GM21737 (cell line): Measurements from ENCODE around the gene FASN.
"Not testable (repeated sequence)": the region's sequence is repeated elsewhere in the genome, so short reads cannot be mapped to it uniquely, and the experiment has no call there.

Experiments
- ATAC-seq: cut with Tn5 transposase; IDR thresholded peaks from one replicate; pipeline ENCODE4 v1.9.1; 2021; ENCODE audit warnings: mild to moderate bottlenecking, moderate library complexity; ENCODE audit not compliant: unreplicated experiment

Gene FASN

DNA sequence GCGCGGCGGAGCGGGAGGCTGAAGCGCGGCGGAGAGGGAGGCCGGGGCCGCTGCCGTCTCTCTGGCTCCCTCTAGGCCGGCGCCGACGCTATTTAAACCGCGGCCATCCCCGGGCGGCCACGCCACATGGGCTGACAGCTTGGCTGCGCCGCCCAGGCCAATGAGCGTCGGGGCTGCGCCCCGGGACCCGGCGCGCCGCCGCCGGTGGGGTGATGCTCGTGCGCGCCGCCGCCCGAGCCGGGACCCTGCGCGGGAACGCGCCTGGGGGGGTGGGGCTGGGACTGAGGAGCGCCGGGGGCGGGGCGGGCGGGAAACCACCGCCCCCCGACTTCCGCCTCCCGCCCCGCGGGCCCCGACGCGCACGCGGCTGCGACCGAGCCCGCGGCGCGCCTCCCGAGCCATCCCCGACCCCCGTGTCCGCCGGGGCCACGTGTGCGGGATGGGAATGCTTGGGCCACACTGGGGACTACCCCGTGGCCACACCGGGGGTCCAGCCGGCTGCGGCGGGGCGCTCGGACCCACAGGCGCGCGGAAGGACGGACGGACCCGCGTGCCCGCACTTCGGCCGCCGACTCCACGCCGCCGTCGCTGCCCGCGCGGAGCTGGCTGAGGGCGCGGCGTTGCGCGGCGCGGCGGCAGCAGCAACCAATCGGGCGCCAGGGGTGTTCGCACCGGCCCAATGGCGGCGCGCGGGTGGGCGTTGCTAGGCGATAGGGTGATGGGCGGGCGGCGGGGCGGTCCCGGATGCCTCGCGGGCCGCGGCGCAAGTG lies at the start of gene FASN:
TSS of gene FASN (minus strand) at position 68 of the 770 bp plus-strand sequence. CDS start 1,791 bp downstream, outside the sequence.
- peak; percentile 65 for ATAC-seq

DNA sequence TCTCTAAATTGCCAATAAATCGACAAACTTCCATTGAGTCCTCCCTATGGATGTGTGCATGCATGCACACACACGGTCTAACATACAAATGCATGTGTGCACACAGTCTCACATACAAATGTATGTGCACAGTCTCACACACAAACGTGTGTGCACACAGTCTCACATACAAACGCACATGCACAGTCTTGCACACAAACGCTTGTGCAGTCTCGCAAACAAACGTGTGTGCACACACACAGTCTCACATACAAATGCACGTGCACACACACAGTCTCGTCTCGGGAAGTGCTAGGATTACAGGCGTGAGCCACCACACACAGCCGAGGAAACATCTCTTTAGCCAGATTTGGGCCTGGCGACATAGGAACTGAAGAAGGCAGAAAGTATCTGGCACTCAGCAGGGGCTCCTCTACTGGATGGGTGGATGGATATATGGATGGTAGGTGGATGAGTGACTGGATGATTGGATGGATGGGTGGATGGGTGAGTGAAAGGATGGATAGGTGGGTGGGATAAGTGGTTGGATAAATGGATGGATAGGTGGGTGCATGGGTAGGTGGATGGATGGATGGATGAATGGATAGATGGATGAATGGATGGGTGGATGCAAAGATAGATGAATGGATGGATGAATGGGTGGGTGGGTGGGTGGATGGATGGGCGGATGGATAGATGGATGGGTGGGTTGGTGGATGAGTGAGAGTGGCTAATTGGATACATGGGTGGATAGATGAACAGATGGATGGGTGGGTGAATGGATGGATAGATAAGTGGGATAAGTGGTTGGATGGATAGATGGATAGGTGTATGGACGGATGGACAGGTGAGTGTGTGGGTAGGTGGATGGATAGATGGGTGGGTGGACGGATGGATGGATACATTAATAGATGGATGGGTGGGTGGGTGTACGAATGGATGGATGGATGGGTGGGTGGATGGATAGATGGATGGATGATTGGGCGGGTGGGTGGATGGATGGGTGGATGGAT lies 48.9 kb upstream of the FASN start:
- ATAC-seq: no peak

DNA sequence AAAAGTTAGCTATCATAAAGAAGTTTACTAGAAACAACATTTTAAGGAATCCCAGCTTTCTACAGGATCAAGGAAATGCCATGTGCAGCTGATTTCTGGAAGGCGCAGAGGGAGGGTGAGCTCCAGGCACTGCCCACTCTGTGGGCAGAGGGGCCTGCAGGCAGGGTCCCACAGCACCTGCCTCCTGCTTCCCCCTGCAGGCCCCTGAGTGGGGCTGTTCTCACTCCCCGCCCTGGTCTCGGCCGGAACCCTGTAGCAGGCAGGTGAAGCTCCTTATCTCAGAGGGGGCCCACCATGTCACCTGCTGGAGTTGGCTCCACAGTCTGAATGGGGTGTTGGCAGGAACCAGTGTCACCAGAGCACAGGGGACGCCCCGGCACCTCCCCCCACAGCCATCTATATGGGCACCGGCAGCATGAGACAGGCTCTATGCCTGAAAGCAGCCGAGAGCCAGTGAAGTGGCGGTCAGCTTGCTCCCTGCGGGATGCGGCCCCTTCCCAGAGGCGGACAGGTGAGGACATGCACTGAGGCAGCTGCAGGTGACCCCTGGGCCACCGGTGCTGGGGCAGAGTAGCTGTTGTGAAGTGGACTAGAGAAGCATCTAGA lies 47.6 kb upstream of the FASN start:
- no peak for ATAC-seq

DNA sequence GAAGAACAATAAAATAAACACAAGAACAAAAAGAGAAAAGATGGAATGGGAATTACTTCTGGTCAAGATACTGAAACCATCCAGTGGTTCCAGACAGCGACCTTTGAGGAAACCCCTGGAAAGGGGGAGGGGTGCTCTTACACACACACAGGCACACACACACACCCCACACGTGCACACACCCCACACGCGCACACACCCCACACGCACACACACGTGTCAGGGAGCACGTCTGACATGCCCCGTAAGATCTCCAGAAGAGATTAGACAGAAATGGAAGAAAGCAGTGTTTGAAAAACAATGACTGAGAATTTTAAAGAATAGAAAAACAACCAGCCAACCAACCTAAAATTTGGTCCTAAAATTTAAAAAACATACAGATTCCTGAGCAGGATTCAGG lies 45.3 kb upstream of the FASN start:
- no peak for ATAC-seq

DNA sequence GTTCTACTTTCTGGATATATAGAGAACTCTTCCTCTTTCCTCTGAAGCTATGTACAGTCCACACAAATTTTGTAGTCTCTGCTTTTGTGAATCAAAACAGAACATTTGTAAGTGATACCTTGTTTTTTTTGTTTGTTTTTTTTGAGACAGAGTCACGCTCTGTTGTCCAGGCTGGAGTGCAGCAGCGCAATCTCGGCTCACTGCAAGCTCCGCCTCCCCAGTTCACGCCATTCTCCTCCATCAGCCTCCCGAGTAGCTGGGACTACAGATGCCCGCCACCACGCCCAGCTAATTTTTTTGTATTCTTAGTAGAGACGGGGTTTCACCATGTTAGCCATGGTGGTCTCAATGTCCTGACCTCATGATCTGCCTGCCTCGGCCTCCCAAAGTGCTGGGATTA lies 41.9 kb upstream of the FASN start:
- not testable (repeated sequence) for ATAC-seq

DNA sequence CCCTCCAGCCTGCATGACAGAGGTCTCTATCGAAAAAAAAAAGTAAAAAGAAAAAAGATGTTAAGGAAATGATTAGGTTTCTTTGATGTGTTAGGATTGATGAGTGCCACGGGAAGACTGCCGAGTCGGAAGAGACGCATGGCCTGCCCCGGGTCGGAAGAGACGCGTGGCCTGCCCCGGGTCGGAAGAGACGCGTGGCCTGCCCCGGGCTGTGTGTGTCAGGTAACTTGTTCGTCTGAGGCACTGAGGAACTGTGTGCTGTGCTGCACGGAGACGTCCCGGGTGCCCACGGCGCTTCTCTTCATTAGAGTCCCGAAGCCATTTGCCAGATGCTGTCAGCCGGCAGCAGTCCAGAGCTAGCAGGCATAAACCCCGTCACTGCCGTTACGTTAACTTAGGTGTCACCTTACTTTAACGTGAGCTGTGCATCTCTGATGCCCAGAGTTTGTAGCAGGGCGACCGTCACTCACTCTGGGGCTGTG lies 40.5 kb upstream of the FASN start:
- no peak for ATAC-seq

DNA sequence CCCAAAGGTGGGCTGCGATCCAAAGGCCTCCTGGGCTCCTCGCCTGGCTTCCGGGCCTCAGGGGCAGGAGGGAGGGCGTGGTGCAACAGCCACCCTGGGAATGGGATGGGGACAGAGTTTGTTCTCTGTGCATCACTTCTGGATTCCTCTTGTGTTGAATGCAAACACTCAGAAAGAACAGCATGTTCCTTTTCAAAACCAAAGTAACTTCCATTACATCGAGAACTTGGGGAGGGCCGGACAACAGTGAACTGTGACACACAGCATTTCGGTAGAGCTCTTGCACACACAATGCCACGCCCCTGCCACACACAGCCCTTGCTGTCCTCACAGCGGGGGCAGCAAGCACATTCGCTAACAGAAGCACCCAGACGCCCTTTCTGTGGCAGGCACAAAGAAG lies 36.1 kb upstream of the FASN start:
- no peak for ATAC-seq

DNA sequence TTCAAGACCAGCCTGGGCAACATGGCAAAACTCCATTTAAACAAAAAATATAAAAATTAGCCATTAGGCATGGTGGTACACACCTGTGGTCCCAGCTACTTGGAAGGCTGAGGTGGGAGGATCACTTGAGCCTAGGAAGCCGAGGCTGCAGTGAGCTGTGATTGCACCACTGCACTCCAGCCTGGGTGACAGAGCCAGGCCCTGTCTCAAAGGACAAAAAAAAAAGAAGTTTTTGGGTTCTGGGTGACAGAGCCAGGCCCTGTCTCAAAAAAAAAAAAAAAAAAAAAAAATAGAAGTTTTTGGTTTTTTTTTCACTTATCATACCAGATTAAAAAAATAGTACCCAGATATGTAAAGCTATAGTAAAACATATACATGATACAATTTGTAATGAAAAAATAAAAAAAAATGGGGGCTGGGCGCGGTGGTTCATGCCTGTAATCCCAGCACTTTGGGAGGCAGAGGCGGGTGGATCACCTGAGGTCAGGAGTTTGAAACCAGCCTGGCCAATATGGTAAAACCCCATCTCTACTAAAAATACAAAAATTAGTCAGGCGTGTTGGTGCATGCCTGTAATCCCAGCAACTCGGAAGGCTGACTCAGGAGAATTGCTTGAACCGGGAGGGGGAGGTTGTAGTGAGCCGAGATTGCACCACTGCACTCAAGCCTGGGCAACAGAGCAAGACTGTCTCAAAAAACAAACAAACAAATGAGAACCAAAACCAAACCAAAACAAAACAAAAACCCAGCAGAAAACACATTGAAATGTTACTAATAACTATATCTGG lies 35.3 kb upstream of the FASN start:
- not testable (repeated sequence) for ATAC-seq

DNA sequence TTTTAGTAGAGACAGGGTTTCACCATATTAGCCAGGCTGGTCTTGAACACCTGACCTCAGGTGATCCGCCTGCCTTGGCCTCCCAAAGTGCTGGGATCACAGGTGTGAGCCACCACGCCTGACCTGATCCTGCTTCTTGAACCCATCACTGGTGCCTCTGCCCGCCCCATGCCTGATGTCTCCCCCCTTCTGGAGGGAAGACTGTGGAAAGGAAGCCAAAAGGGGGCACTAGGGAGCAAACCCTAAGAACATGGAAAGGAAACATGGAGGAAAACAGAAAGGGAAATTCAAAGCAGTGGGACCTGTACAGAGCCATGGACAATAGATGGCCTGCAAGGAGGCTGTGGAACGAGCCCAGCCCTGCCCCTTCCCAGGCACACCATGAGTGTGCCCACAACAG lies 31.1 kb upstream of the FASN start:
- ATAC-seq: no peak

DNA sequence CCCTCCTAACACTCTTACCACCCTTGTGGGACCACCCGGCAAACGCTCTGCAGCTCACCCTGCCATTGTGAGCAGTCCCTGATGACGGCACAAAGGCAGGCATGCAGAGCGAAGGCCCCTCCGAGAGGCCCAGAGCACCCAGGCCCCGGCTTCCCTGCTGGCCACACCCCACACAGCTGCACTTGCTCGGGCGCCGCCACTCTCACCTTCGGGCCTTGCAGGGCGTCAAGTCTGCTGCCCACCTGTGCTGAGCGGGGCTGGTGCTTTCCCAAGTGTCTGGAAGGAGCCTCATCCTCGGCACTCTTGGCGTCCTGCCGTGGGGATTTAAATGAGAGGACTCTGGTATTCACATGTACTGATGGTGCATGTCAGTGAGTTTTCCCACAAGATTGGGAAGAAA lies 30.3 kb upstream of the FASN start:
- ATAC-seq: no peak

DNA sequence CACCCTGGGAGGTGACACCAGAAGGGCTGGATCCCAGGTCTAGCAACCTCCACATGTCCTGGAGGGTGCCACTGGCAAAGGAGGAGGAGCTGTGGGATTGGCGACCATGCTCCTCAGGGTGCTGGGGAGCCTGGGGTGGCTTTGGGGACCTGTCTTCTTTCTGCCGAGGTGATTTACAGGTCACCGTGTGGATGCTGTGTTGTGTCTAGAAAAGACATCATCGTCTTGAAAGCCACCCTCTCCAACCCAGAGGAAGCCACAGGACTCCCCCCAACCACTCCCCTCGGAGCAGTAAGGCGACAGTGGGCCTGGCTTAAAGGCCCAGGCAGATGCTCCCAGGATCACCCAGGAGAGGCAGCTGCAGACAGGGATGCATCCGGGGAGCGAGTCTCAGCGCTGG lies 29.7 kb upstream of the FASN start:
- no peak for ATAC-seq

DNA sequence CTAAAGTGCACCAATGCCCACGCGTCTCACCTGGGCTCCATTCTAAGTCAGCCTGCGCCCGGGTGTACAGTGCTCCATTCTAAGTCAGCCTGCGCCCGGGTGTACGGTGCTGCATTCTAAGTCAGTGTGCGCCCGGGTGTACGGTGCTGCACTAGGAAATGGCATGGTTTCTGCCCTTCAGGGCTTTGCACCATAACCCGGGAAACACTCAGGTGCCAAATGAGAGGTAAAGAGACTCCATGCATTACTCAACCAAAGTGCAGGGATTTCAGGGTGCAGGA lies 29.2 kb upstream of the FASN start:
- no peak for ATAC-seq

DNA sequence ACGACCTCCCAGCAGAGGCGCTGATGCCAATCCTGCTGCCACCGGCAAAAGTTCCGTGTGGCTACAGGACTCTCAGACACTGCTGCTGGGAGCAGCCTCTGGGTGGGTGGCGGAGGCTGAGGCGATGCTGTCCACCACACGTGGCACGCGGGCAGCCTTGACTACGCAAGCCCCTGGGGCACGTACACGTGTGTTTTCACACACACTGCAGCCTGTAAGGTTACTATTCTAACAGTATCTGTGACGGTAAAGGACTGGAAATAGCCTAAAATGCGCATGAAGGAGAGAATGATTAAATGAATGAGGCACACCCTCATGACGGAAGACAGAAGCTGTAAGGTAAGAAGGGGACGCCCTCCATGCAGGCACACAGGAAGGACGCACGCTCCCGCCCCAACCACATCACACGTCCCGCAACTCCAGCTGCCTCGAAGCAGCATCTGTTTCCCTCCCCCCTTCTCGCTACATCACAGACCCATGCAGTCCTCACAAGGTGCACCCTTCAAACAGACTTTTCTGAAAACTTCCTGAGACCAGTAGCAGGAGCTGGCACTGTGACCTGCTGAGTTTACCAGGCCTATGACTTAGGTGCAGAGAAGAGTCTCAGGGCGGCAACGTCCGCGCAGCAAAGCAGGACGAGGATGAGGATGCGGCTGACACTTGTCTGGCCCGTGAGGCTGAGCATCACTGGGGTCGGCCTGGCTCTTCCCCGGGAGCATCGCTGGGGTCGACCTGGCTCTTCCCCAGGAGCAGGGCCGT lies 28.7 kb upstream of the FASN start:
- no peak for ATAC-seq

DNA sequence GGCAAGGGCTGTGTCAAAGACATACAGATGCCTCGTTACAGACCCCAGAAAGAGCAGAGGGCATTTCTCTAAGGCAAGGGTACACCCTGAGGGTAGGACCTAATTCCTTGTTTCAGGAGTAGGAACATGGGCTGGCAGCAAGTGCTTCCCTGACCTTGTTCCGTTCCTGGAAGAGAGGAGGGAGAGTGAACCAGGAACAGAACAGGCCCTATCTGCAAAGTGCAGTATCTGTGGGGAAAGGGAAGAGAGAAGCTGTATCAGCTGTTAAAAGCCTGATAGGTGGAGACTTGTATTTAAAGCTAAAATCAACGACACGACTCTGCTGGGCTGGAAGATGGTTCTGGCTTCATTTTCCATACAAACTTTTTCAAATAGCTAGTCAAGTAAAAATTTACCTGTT lies 26.1 kb upstream of the FASN start:
- no peak for ATAC-seq

DNA sequence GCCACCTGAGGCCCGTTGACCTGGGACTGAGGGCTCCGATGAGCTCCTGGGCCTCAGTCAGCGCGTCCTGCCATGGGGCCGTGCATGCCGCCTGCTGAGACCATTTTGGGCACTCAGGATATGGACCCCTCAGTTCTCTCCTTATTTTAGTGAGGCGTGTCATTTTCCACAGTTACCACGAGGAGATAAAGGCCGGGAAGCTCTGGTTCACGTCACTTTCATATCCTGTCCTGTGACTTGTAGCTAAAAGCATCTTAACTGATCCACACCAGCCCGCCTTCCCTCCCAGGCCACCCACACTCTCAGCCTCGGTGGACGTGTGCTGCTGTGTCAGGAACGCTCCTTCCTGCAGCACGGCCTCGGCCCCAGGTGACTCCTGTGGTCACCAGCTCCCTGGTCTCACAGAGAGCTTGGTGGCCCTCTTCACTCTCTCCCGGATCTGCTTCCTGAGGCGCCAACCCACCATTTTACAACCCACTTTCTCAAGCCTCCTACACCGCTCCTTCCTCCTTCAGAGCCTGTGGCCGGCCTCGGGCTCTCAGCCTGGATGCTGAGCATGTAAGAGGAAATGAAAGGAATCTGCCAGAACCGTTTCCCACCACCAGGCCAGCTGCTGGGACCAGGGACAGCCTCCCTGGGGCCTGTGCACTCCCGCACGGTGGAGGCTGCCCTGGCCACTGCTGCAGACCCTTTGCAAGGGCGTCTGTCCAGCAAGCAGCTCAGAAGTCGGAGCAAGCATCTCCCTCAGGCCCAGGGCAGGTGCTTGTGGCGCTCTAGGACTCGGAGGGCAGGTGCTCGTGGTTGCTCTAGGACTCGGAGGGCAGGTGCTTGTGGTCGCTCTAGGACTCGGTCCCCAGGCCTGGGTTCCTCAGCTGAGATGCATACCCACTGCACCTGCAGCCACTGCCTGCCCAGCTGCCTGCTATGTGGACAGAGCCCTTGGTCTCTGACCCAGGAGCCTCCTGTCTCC lies 23.9 kb upstream of the FASN start:
- no peak for ATAC-seq

DNA sequence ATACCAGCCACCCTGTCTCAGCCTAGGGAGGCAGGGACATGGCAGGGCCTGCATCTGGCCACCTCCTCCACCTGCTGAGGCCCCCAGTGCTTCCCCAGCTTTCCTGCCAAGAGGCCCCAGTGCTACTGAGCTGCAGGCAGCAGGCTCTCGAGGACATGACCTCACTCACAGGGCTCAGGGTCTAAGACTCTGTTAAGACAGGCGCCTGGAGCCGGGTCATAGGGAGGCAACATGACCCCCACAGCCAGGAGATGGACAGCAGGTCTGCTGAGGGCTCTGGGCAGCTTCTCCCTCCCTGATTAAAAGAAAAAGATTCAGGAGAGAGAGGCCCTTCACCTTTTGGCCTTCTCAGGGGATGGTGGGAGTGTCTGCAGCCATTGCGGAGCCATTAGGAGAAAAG lies 23.2 kb upstream of the FASN start:
- no peak for ATAC-seq

DNA sequence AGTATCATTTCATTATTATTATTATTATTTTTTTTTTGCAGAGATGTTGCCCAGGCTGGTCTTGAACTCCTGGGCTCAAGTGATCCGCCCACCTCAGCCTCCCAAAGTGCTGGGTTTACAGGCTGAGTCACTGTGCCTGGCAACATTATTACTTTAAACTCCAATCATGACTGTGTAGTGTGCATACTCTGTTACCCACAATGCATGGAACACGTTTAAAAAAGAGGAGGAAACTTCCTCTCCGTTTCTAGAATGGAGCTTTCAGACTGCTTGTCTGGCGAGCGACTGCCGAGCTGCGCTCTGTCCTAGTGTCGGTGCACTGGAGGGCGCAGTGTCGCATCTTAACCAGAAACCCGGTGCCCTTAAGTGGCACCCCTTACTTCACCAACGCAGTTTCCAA lies 22.1 kb upstream of the FASN start:
- ATAC-seq: no peak

DNA sequence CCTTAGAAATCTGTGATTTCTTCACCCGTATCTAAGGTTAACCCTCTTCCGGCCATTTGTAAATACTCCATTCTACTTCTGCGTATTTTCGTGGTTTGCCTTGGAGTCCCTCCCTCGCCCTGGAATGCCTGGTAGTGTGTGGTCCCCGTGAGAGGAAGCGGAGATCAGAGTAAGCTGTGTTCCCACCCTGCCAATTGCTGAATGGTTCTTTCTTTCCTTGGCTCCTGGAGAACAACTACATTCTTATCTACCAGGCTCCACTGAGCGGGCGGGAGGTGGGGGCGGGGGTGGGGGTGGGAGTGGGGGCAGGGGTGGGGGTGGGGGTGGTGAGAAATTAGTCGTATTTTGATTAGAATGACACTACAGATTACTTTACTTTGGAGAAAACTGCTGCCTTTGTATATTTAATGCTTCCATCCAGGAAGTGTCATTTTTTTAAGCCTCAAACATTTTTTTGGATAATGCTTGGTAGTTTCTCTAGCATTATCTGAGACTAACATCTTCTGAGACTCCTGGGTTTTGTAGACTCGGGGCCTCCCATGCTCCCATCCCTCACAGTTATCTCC lies 20.9 kb upstream of the FASN start:
- no peak for ATAC-seq
